H1 (cell line): Measurements from ENCODE around the gene SNX21. TPM values are rescaled to one million over a fixed set of nuclear protein-coding genes. Genes with fewer than 3 reads are reported as not detected.

Source experiments
- CTCF ChIA-PET: fragments of 300-600 bp; sonication (Branson Sonifier 250); formaldehyde crosslinking; loops from one replicate; lab custom pipeline; 2021; ENCODE audit not compliant: partially characterized antibody; lab: Charles Lee
- POLR2A ChIA-PET: fragments of 300-600 bp; sonication (Branson Sonifier 250); formaldehyde crosslinking; loops from one replicate; lab custom pipeline; 2021; ENCODE audit warnings: inconsistent platforms; ENCODE audit not compliant: partially characterized antibody; lab: Charles Lee
- DNase-seq, 2 experiments: peaks; one replicate each; pipeline versions ENCODE4 v3.0.0 to v3.0.0-alpha.2; 2010 to 2022; ENCODE audit warnings: low spot score in 2 of 2, low read depth in 1 of 2, mixed read lengths in 1 of 2
- FAIRE-seq: peaks from 2 replicates; lab custom pipeline; 2011; peaks lifted over from hg19 to GRCh38; lab: Jason Lieb, UNC
- H2AFZ ChIP-seq: 2 replicates; pipeline ENCODE4 v1.8.1; 2012; ENCODE audit warnings: low read length, inconsistent platforms
- H2AK5ac ChIP-seq: 2 replicates; pipeline ENCODE4 v1.6.1; 2013; ENCODE audit warnings: low read depth, low read length
- H2BK120ac ChIP-seq: replicated peaks from 2 replicates; pipeline ENCODE3; 2013; ENCODE audit warnings: low read depth, low read length, inconsistent platforms
- H2BK12ac ChIP-seq: 2 replicates; pipeline ENCODE4 v1.6.1; 2013; ENCODE audit warnings: low read depth, low read length
- H2BK15ac ChIP-seq: 2 replicates; pipeline ENCODE4 v1.6.1; 2013; ENCODE audit warnings: low read length
- H2BK20ac ChIP-seq: 2 replicates; pipeline ENCODE4 v1.6.1; 2013; ENCODE audit warnings: low read length
- H2BK5ac ChIP-seq: 2 replicates; pipeline ENCODE4 v1.6.1; 2013; ENCODE audit warnings: low read depth, low read length
- H3K14ac ChIP-seq: 2 replicates; pipeline ENCODE4 v1.6.1; 2013; ENCODE audit warnings: inconsistent platforms; ENCODE audit not compliant: insufficient read length
- H3K18ac ChIP-seq: 2 replicates; pipeline ENCODE4 v1.6.1; 2013; ENCODE audit warnings: low read length; ENCODE audit errors: extremely low read depth
- H3K23ac ChIP-seq: 2 replicates; pipeline ENCODE4 v1.6.1; 2013; ENCODE audit warnings: inconsistent platforms; ENCODE audit not compliant: insufficient read length
- H3K23me2 ChIP-seq: 2 replicates; pipeline ENCODE4 v1.6.1; 2013; ENCODE audit warnings: low read depth, low read length
- H3K27ac ChIP-seq: 2 replicates; pipeline ENCODE4 v1.6.1; 2011; ENCODE audit warnings: low read depth, low read length, inconsistent platforms
- H3K27me3 ChIP-seq, 4 experiments: replicated peaks in 1 of 4; 1 replicate in 1 of 4; 2 replicates in 3 of 4; pipeline versions ENCODE4 v1.6.1 to v1.8.1; 2011 to 2013; ENCODE audit warnings: low read length in 3 of 4, mild to moderate bottlenecking in 3 of 4, inconsistent platforms in 2 of 4, mixed read lengths in 2 of 4, moderate library complexity in 1 of 4; ENCODE audit not compliant: control insufficient read depth in 3 of 4, insufficient read depth in 3 of 4; ENCODE audit errors: extremely low read depth in 1 of 4
- H3K36me3 ChIP-seq, 4 experiments: 2 replicates each; pipeline versions ENCODE4 v1.6.1 to v1.8.1; 2011 to 2013; ENCODE audit warnings: mild to moderate bottlenecking in 4 of 4, low read length in 3 of 4, moderate library complexity in 2 of 4, control low read depth in 1 of 4, inconsistent platforms in 1 of 4; ENCODE audit not compliant: insufficient read depth in 4 of 4, control insufficient read depth in 2 of 4
- H3K4ac ChIP-seq: replicated peaks from 2 replicates; pipeline ENCODE3; 2013; ENCODE audit warnings: low read length, low read depth, mixed read lengths, inconsistent platforms; ENCODE audit not compliant: insufficient read length
- H3K4me1 ChIP-seq, 4 experiments: replicated peaks in 1 of 4; 1 replicate in 1 of 4; 2 replicates in 3 of 4; pipeline versions ENCODE4 v1.6.1 to v1.8.1; 2011 to 2013; ENCODE audit warnings: low read length in 3 of 4, inconsistent platforms in 2 of 4, mixed read lengths in 1 of 4; ENCODE audit not compliant: insufficient read depth in 4 of 4, control insufficient read depth in 3 of 4
- H3K4me2 ChIP-seq, 2 experiments: 2 replicates each; pipeline versions ENCODE4 v1.6.1 to v1.8.1; 2011 to 2013; ENCODE audit warnings: low read depth in 2 of 2, low read length in 2 of 2, control low read depth in 1 of 2, inconsistent platforms in 1 of 2, mild to moderate bottlenecking in 1 of 2; ENCODE audit not compliant: insufficient read depth in 1 of 2
- H3K4me3 ChIP-seq, 4 experiments: fragments of 200-600, 300-600 bp in 1 of 4; sonication (generic), shearing (Covaris generic), sonication (Bioruptor Twin) in 1 of 4; 2 replicates each; pipeline versions ENCODE4 v1.5.1 to v1.8.1; 2011 to 2016; ENCODE audit warnings: low read length in 4 of 4, low read depth in 3 of 4, control low read depth in 2 of 4, inconsistent platforms in 2 of 4, mild to moderate bottlenecking in 2 of 4, mixed read lengths in 1 of 4, moderate library complexity in 1 of 4; ENCODE audit not compliant: insufficient read depth in 2 of 4; ENCODE audit errors: extremely low read depth in 1 of 4
- H3K56ac ChIP-seq: replicated peaks from 2 replicates; pipeline ENCODE3; 2013; ENCODE audit warnings: low read depth, mild to moderate bottlenecking, mixed read lengths, low read length, inconsistent platforms; ENCODE audit not compliant: insufficient read length
- H3K79me1 ChIP-seq: 2 replicates; pipeline ENCODE4 v1.6.1; 2013; ENCODE audit warnings: low read depth, low read length, control low read depth
- H3K79me2 ChIP-seq, 2 experiments: 2 replicates each; pipeline versions ENCODE4 v1.6.1 to v1.8.1; 2012 to 2013; ENCODE audit warnings: low read length in 2 of 2, mild to moderate bottlenecking in 2 of 2, inconsistent platforms in 1 of 2; ENCODE audit not compliant: insufficient read depth in 2 of 2, control insufficient read depth in 1 of 2
- H3K9ac ChIP-seq, 4 experiments: replicated peaks in 1 of 4; 1 replicate in 1 of 4; 2 replicates in 3 of 4; pipeline versions ENCODE4 v1.6.1 to v1.8.1; 2011 to 2013; ENCODE audit warnings: low read depth in 3 of 4, low read length in 3 of 4, control low read depth in 2 of 4, mild to moderate bottlenecking in 2 of 4, moderate library complexity in 2 of 4, inconsistent platforms in 1 of 4; ENCODE audit errors: extremely low read depth in 1 of 4
- H3K9me3 ChIP-seq, 2 experiments: 2 replicates each; pipeline versions ENCODE4 v1.6.1 to v1.8.1; 2012 to 2013; ENCODE audit warnings: mild to moderate bottlenecking in 2 of 2, moderate library complexity in 2 of 2, control low read depth in 1 of 2, inconsistent platforms in 1 of 2, low read depth in 1 of 2, low read length in 1 of 2, mixed read lengths in 1 of 2; ENCODE audit not compliant: insufficient read depth in 2 of 2
- H4K20me1 ChIP-seq, 2 experiments: replicated peaks in 1 of 2; 2 replicates each; pipeline versions ENCODE3 to v1.8.1; 2011 to 2013; ENCODE audit warnings: inconsistent platforms in 2 of 2, low read length in 2 of 2, mild to moderate bottlenecking in 1 of 2; ENCODE audit not compliant: insufficient read depth in 2 of 2, control insufficient read depth in 1 of 2
- H4K5ac ChIP-seq: 2 replicates; pipeline ENCODE4 v1.6.1; 2013; ENCODE audit warnings: low read length, low read depth, mixed read lengths, inconsistent platforms; ENCODE audit not compliant: insufficient read length
- H4K8ac ChIP-seq: 2 replicates; pipeline ENCODE4 v1.8.0; 2013; ENCODE audit warnings: mild to moderate bottlenecking, moderate library complexity, low read length, inconsistent platforms; ENCODE audit not compliant: insufficient read depth; ENCODE audit errors: extremely low read depth
- H4K91ac ChIP-seq: replicated peaks from 2 replicates; pipeline ENCODE3; 2013; ENCODE audit warnings: low read length, mixed read lengths, inconsistent platforms; ENCODE audit not compliant: insufficient read length
- POLR2A ChIP-seq, 2 experiments: IDR thresholded peaks; 1 replicate in 1 of 2; 2 replicates in 1 of 2; pipeline ENCODE4 v1.6.1; 2011; ENCODE audit warnings: low read depth in 2 of 2, low read length in 2 of 2, mild to moderate bottlenecking in 2 of 2; ENCODE audit errors: control extremely low read depth in 1 of 2
- SIRT6 ChIP-seq: IDR thresholded peaks from one replicate; pipeline ENCODE4 v1.7.1; 2012; ENCODE audit warnings: low read length, inconsistent platforms
- WGBS, 2 experiments: shearing (Covaris generic) in 1 of 2; methylation state at CpG; one replicate each; pipeline versions ENCODE4 v1.1.6 to v1.1.7; 2013 to 2015; ENCODE audit warnings: low lambda C conversion rate in 2 of 2, mixed read lengths in 2 of 2, inconsistent platforms in 1 of 2, low coverage in 1 of 2, missing lambda C conversion rate in 1 of 2; ENCODE audit not compliant: insufficient replicate concordance in 2 of 2, insufficient coverage in 1 of 2, insufficient read length in 1 of 2; ENCODE audit errors: extremely low coverage in 1 of 2, missing lambda C conversion rate in 1 of 2; 5-methylcytosine and 5-hydroxymethylcytosine counted together
- polyA plus RNA-seq, 7 experiments: library from polyadenylated mRNA; depleted of rRNA in 3 of 7; stranded (reverse) in 5 of 7; unstranded in 2 of 7; fragments of >200 nt in 5 of 7; fragments of 200-250 nt in 2 of 7; gene quantifications; 1 replicate in 5 of 7; 2 replicates in 1 of 7; 4 replicates in 1 of 7; pipeline versions ENCODE4 v1.2.1 to v1.2.3, GENCODE V29; 2011 to 2013; ENCODE audit warnings: missing spikeins in 2 of 7, mixed read lengths in 2 of 7
- total RNA-seq: library from RNA; stranded (reverse); fragmentation: NEBNext Ultra II Directional; extraction: Animal tissue kit (Norgen Biotek cat#: 25700); gene quantifications from 2 replicates; pipeline ENCODE4 v1.2.1, GENCODE V29; 2021

SNX21 gene
- total and polyA plus RNA-seq, 2 of the 8 experiments (the other 6 are each of a cell fraction or from before 2014, with no cell fraction given) = 15.8 to 16.8 TPM

- Histone ChIP-seq H3K4me1 (peaks cover 0 to 4% (median 2%) of the 10 kb centered on the region in 4 experiments; a peak in 3 of 7 replicates), H3K4ac (no peak overlapping the region), H4K20me1 (peaks cover 5 to 7% of the 10 kb centered on the region in 2 experiments), H3K4me3 (peak overlapping the region; percentile 91 to 100 (median 98)), H2AFZ (no peak overlapping the region), H3K27me3 (no peaks in the 10 kb centered on the region), H3K4me2 (peak overlapping the region; percentile 80 to 93), H2BK12ac (no peak overlapping the region), H3K14ac (no peak overlapping the region), H4K8ac (no peak overlapping the region), H2BK20ac (no peak overlapping the region), H3K23me2 (peaks cover 9% of the 10 kb centered on the region; the same call in 1 of the 2 replicates), H3K79me2 (peaks cover 7 to 20% of the 10 kb centered on the region in 2 experiments), H2AK5ac (peak overlapping the region; percentile 93; the same call in 1 of the 2 replicates), H3K27ac (no peak overlapping the region), H2BK5ac (no peak overlapping the region), H2BK120ac (no peak overlapping the region), H3K9ac (peak overlapping the region; percentile 66 to 88 (median 80)), H3K18ac (no peak overlapping the region), H4K5ac (no peak overlapping the region), H3K79me1 (peaks cover 5% of the 10 kb centered on the region), H3K56ac (peak overlapping the region; percentile 3), H3K23ac (no peak overlapping the region), H3K36me3 (peaks cover 18 to 59% (median 37%) of the 10 kb centered on the region in 4 experiments), H2BK15ac (no peak overlapping the region), H3K9me3 (no peaks in the 10 kb centered on the region), H4K91ac (no peak overlapping the region)
- DNase-seq (no peak), FAIRE-seq (no peak)
- CTCF ChIA-PET = interaction anchor here (0.6 to 2.3 kb wide), 12 partner anchors 12 to 364 kb away, joined by 3 to 13 read pairs (median 3); no protein-coding TSS in a partner anchor
- 66% methylated on average over 7 of the region's 7 CpGs; no CpG with 5 or more reads in 1 of the 2 experiments for WGBS, 2 experiments
- TF ChIP-seq POLR2A (IDR thresholded peaks at IDR 0.05; ENCODE audit: control extremely low read depth in 1 of 2, low read depth in 2 of 2, low read length in 2 of 2) (0 out of 3 replicates have a peak, but pooled peaks of 1 of the 2 experiments have one; percentile 23), SIRT6 (no peak)
- POLR2A ChIA-PET = interaction anchor here (0.7 to 10.4 kb wide), 22 partner anchors 10 to 266 kb away, joined by 3 to 96 read pairs (median 4); partner anchors contain the start of genes ACOT8, CTSA, EPPIN and NEURL2
Observed at GRCh38 chr20:45813489-45813888, 20.1 kb upstream of the SNX21 start.
